Glutamatergic neuron (in vitro differentiated cells): ENCODE measurements around the gene PCTP. TPM values are rescaled to one million over a fixed set of nuclear protein-coding genes. Genes with fewer than 3 reads are reported as not detected.

Source experiments
- DNase-seq: peaks from one replicate; pipeline ENCODE4 v3.0.0; 2022
- H3K27ac Mint-ChIP-seq: one replicate; pipeline ENCODE4 v1.8.0; 2020; ENCODE audit warnings: mild to moderate bottlenecking, mixed read lengths, inconsistent platforms; ENCODE audit not compliant: unreplicated experiment
- H3K27me3 Mint-ChIP-seq: one replicate; pipeline ENCODE4 v1.8.0; 2020; ENCODE audit warnings: mild to moderate bottlenecking, moderate library complexity, mixed read lengths, inconsistent platforms; ENCODE audit not compliant: unreplicated experiment
- H3K36me3 Mint-ChIP-seq: one replicate; pipeline ENCODE4 v1.8.0; 2020; ENCODE audit warnings: mild to moderate bottlenecking, mixed read lengths, inconsistent platforms; ENCODE audit not compliant: unreplicated experiment
- H3K4me1 Mint-ChIP-seq: one replicate; pipeline ENCODE4 v1.8.0; 2020; ENCODE audit warnings: mild to moderate bottlenecking, low read depth, mixed read lengths, inconsistent platforms; ENCODE audit not compliant: unreplicated experiment
- H3K4me3 Mint-ChIP-seq: one replicate; pipeline ENCODE4 v1.8.0; 2020; ENCODE audit warnings: mild to moderate bottlenecking, mixed read lengths, inconsistent platforms; ENCODE audit not compliant: unreplicated experiment
- H3K9me3 Mint-ChIP-seq: one replicate; pipeline ENCODE4 v1.8.0; 2020; ENCODE audit warnings: mild to moderate bottlenecking, moderate library complexity, mixed read lengths, inconsistent platforms; ENCODE audit not compliant: unreplicated experiment
- total RNA-seq: library from RNA; stranded (reverse); fragmentation: NEBNext Ultra II Directional; extraction: Animal tissue kit (Norgen Biotek cat#: 25700); gene quantifications from one replicate; pipeline ENCODE4 v1.2.1, GENCODE V29; 2021; ENCODE audit not compliant: unreplicated experiment
- TF ChIP-seq, protein P1 (sequence below): fragments of 200-600 bp; sonication (generic); IDR thresholded peaks from one replicate; pipeline ENCODE4 v1.5.0; 2021; ENCODE audit not compliant: partially characterized antibody, unreplicated experiment

PCTP gene
- total RNA-seq, 1 donor from 2014 or later: 20.5 TPM

- Mint-ChIP-seq H3K36me3 (no peaks in the 10 kb centered on the region), H3K27ac (no peak overlapping the region), H3K4me1 (peaks cover 32% of the 10 kb centered on the region), H3K9me3 (peaks cover 2% of the 10 kb centered on the region), H3K27me3 (peaks cover 2% of the 10 kb centered on the region), H3K4me3 (no peak overlapping the region)
- DNase-seq: no peak
- TF ChIP-seq, protein P1, sequence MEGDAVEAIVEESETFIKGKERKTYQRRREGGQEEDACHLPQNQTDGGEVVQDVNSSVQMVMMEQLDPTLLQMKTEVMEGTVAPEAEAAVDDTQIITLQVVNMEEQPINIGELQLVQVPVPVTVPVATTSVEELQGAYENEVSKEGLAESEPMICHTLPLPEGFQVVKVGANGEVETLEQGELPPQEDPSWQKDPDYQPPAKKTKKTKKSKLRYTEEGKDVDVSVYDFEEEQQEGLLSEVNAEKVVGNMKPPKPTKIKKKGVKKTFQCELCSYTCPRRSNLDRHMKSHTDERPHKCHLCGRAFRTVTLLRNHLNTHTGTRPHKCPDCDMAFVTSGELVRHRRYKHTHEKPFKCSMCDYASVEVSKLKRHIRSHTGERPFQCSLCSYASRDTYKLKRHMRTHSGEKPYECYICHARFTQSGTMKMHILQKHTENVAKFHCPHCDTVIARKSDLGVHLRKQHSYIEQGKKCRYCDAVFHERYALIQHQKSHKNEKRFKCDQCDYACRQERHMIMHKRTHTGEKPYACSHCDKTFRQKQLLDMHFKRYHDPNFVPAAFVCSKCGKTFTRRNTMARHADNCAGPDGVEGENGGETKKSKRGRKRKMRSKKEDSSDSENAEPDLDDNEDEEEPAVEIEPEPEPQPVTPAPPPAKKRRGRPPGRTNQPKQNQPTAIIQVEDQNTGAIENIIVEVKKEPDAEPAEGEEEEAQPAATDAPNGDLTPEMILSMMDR: no peak
Observed at GRCh38 chr17:55726440-55726839, 24.4 kb upstream of the PCTP start.

DNA sequence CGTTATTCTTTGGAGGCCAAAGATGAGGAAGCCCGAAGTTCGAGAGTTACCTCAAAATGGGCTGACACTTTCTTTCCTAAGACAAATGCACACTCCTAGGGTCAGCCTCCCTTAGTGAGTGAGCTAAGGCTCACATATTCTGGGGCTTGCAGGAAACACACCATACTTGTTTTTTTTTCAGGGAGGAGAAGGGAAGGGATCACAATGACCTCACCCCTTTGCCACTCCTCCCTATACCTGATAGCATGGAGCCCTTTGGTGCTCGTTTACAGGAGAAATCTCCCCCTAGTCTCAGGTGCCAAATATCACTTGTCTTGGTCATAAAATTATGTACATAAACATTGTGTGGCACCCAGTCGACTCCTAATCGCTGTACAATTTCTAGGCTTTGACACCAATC, 23.6 kb upstream of the PCTP start:
- H3K4me1 Mint-ChIP-seq: peaks cover 37% of the 10 kb centered on the region

DNA sequence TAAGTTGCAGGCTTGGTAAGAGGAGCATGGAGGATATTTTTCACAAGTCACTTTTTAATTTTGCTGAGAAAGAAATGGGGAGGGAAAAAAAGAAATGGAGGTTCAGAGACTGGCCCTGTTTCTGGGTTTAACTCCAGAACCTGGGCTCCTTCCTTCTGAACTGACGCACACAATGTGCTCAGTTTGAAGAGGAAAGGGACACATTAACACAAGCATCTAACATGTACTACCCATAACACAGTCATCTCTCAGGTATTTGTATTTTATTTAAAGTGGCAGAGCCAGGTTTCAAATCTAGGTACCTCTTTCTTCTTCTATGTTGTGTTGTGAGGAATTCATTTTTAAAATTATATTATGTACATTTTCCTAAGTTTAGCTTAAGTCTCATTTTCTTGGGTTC, 22.9 kb upstream of the PCTP start:
- Mint-ChIP-seq H3K4me3 (no peak overlapping the region), H3K36me3 (no peaks in the 10 kb centered on the region), H3K27ac (no peak overlapping the region), H3K27me3 (peaks cover 2% of the 10 kb centered on the region), H3K4me1 (peaks cover 38% of the 10 kb centered on the region), H3K9me3 (peaks cover 2% of the 10 kb centered on the region)
- TF ChIP-seq, protein P1: no peak
- DNase-seq: no peak

More for the DNA sequence above, 23.6 kb upstream of the PCTP start:
- DNase-seq: no peak
- TF ChIP-seq, protein P1: no peak
- Mint-ChIP-seq H3K36me3 (no peaks in the 10 kb centered on the region), H3K27me3 (peaks cover 2% of the 10 kb centered on the region), H3K4me3 (no peak overlapping the region), H3K27ac (no peak overlapping the region), H3K9me3 (peaks cover 2% of the 10 kb centered on the region)

DNA sequence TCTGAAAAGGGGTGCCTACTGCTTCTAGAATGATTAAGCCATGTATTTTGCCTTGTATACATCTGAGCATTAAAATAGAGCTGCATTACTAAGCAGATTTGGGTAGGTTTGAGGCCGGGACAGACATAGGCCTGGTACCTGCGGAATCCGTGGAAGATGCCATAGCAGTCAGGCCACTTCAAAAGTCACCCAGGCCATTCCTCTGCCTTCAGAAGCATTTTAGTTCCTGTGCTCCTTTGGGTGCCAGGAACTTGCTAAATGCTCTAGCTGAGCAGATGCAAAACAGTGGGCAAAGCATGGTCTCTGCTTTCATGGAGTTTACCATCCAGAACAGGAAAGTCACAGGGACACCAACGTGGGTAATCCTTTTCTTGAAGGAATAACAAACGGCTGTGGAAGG, 22.5 kb upstream of the PCTP start:
- H3K9me3 Mint-ChIP-seq: peaks cover 2% of the 10 kb centered on the region
- DNase-seq: no peak
- peaks cover 2% of the 10 kb centered on the region for H3K27me3 Mint-ChIP-seq
- H3K27ac Mint-ChIP-seq: no peak overlapping the region
- peaks cover 37% of the 10 kb centered on the region for H3K4me1 Mint-ChIP-seq
- TF ChIP-seq, protein P1: no peak
- H3K36me3 Mint-ChIP-seq: no peaks in the 10 kb centered on the region
- H3K4me3 Mint-ChIP-seq: no peak overlapping the region

DNA sequence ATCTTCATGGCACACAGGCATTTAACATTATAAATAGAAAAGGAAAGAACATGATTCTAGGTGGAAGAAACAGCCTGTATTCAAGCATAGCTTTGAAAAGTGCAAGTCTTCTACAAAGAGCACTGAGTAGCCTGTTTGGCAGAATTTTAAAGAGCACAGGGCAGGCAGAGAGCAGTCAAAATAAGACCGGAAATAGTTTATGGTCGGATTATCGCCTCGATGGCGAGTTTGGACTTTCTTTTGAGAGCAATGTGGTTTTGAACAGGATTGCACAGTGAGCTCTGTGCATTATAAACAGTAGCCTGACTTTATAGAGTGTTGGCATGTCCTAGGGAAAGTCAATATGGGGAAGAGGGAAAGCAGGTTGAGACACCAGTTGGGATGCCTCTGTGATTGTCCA, 22.0 kb upstream of the PCTP start:
- Mint-ChIP-seq H3K4me1 (peaks cover 39% of the 10 kb centered on the region), H3K27me3 (peaks cover 2% of the 10 kb centered on the region), H3K9me3 (peaks cover 2% of the 10 kb centered on the region), H3K27ac (no peak overlapping the region), H3K4me3 (no peak overlapping the region), H3K36me3 (no peaks in the 10 kb centered on the region)
- TF ChIP-seq, protein P1: no peak
- no peak for DNase-seq
